GM23248 (cell line): Measurements from ENCODE around the gene GGA2. TPM values are rescaled to one million over a fixed set of nuclear protein-coding genes. Genes with fewer than 3 reads are reported as not detected.

Source experiments
- DNase-seq: peaks from one replicate; pipeline ENCODE4 v3.0.0-alpha.2; 2015
- H2AFZ ChIP-seq: fragments of 200-600 bp; sonication (generic); 2 replicates; pipeline ENCODE4 v1.6.1; 2016; ENCODE audit warnings: antibody characterized with exemption
- H3F3A ChIP-seq: fragments of 200-600 bp; sonication (generic); 2 replicates; pipeline ENCODE4 v1.6.1; 2016; ENCODE audit warnings: mild to moderate bottlenecking, antibody characterized with exemption, mixed run types; ENCODE audit not compliant: insufficient read depth
- H3K27ac ChIP-seq: fragments of 200-600 bp; sonication (generic); 2 replicates; pipeline ENCODE4 v1.5.1; 2016; ENCODE audit warnings: mild to moderate bottlenecking
- H3K27me3 ChIP-seq: fragments of 200-600 bp; sonication (generic); replicated peaks from 2 replicates; pipeline ENCODE4 v1.6.1; 2016; ENCODE audit warnings: mild to moderate bottlenecking; ENCODE audit not compliant: insufficient read depth
- H3K36me3 ChIP-seq: fragments of 200-600 bp; sonication (generic); 2 replicates; pipeline ENCODE4 v1.6.1; 2016; ENCODE audit warnings: low read depth, mild to moderate bottlenecking
- H3K4me1 ChIP-seq: fragments of 200-600 bp; sonication (generic); 2 replicates; pipeline ENCODE4 v1.6.1; 2016; ENCODE audit warnings: mild to moderate bottlenecking; ENCODE audit not compliant: insufficient read depth
- H3K4me2 ChIP-seq: fragments of 200-600 bp; sonication (generic); one replicate; pipeline ENCODE4 v1.6.1; 2016; ENCODE audit warnings: mild to moderate bottlenecking; ENCODE audit not compliant: unreplicated experiment
- H3K4me3 ChIP-seq: fragments of 200-600 bp; sonication (generic); 2 replicates; pipeline ENCODE4 v1.5.1; 2016; ENCODE audit warnings: mild to moderate bottlenecking
- H3K79me2 ChIP-seq: fragments of 200-600 bp; sonication (generic); 2 replicates; pipeline ENCODE4 v1.6.1; 2016; ENCODE audit warnings: mild to moderate bottlenecking; ENCODE audit not compliant: insufficient read depth
- H3K9ac ChIP-seq: fragments of 200-600 bp; sonication (generic); 2 replicates; pipeline ENCODE4 v1.6.1; 2016; ENCODE audit warnings: mild to moderate bottlenecking
- H3K9me2 ChIP-seq: fragments of 200-600 bp; sonication (generic); 2 replicates; pipeline ENCODE4 v1.6.1; 2016; ENCODE audit warnings: mixed run types, mild to moderate bottlenecking, moderate library complexity; ENCODE audit not compliant: insufficient read depth
- H3K9me3 ChIP-seq: fragments of 200-600 bp; sonication (generic); one replicate; pipeline ENCODE4 v1.6.1; 2017; ENCODE audit warnings: low read depth
- H4K20me1 ChIP-seq: fragments of 200-600 bp; sonication (generic); 2 replicates; pipeline ENCODE4 v1.6.0; 2016; ENCODE audit not compliant: insufficient read depth
- EZH2 ChIP-seq: fragments of 200-600 bp; sonication (generic); IDR thresholded peaks from 2 replicates; pipeline ENCODE4 v1.6.1; 2018; ENCODE audit warnings: antibody characterized with exemption, mild to moderate bottlenecking; ENCODE audit not compliant: insufficient read depth, poor library complexity, severe bottlenecking
- EZH2phosphoT487 ChIP-seq: fragments of 200-600 bp; sonication (generic); IDR thresholded peaks from 2 replicates; pipeline ENCODE4 v1.6.1; 2018; ENCODE audit warnings: antibody characterized with exemption, moderate library complexity, mild to moderate bottlenecking, low read depth; ENCODE audit not compliant: insufficient read depth
- WGBS, 2 experiments: methylation state at CpG; one replicate each; pipeline ENCODE4 v1.1.6; 2015 to 2017; ENCODE audit warnings: low lambda C conversion rate in 2 of 2, low coverage in 1 of 2; ENCODE audit errors: missing lambda C conversion rate in 2 of 2; 5-methylcytosine and 5-hydroxymethylcytosine counted together
- in situ Hi-C: fragments of 300-500 bp; cut with MboI; formaldehyde crosslinking; loops from 2 replicates; pipeline ENCODE4 v1.15.0; 2020
- polyA plus RNA-seq: library from polyadenylated mRNA; unstranded; fragments of >200 nt; fragmentation: Nextera tagmentation; extraction: Ambion mirVana; gene quantifications from 2 replicates; pipeline ENCODE4 v1.2.1, GENCODE V29; 2016
- total RNA-seq: library from RNA; depleted of rRNA; stranded (reverse); fragments of >200 nt; shearing (Covaris generic); gene quantifications from 2 replicates; pipeline ENCODE4 v1.2.3, GENCODE V29; 2014

GGA2 gene
- total and polyA plus RNA-seq, 2 experiments from 2014 or later, result 9.6 to 17.7 TPM

- Histone ChIP-seq H3K79me2 (peaks cover 33% of the 10 kb centered on the region), H3F3A (peaks cover 23% of the 10 kb centered on the region), H3K27me3 (no peaks in the 10 kb centered on the region), H4K20me1 (peaks cover 17% of the 10 kb centered on the region; the same call in 1 of the 2 replicates), H3K4me2 (peak overlapping the region; percentile 96), H3K4me3 (peak overlapping the region; percentile 79), H3K9me2 (no peaks in the 10 kb centered on the region), H3K4me1 (peaks cover 27% of the 10 kb centered on the region), H3K36me3 (no peaks in the 10 kb centered on the region), H3K9ac (peak overlapping the region; percentile 81), H3K27ac (no peak overlapping the region), H2AFZ (0 out of 2 replicates have a peak overlapping the region, but pooled peaks have one; percentile 4), H3K9me3 (no peaks in the 10 kb centered on the region)
- peak; percentile 54 for DNase-seq
- in situ Hi-C loops, result no loop called here
- 12 to 14% methylated on average over 28 of the region's 28 CpGs for WGBS, 2 experiments
- TF ChIP-seq EZH2 (no peak), EZH2phosphoT487 (no peak)
These were observed 1.5 kb downstream of the GGA2 start for GRCh38 chr16:23508589-23509440.

GRCh38 chr16:23506606-23506994 lies 3.7 kb downstream of the GGA2 start:
- 89% methylated on average over 8 of the region's 8 CpGs for WGBS, 2 experiments
- Histone ChIP-seq H3K9me2 (no peaks in the 10 kb centered on the region), H2AFZ (no peak overlapping the region), H3K36me3 (no peaks in the 10 kb centered on the region), H4K20me1 (peaks cover 17% of the 10 kb centered on the region; the same call in 1 of the 2 replicates), H3K27me3 (no peaks in the 10 kb centered on the region), H3K4me3 (no peak overlapping the region), H3K4me1 (peaks cover 32% of the 10 kb centered on the region), H3K79me2 (peaks cover 42% of the 10 kb centered on the region), H3F3A (peaks cover 28% of the 10 kb centered on the region), H3K9ac (no peak overlapping the region), H3K9me3 (no peaks in the 10 kb centered on the region), H3K4me2 (no peak overlapping the region), H3K27ac (no peak overlapping the region)
- DNase-seq, result no peak
- TF ChIP-seq EZH2phosphoT487, result no peak
- no peak for TF ChIP-seq EZH2
- in situ Hi-C loops, result no loop called here

GRCh38 chr16:23505671-23506605 lies 4.4 kb downstream of the GGA2 start:
- no peaks in the 10 kb centered on the region for H3K27me3 ChIP-seq
- no peak overlapping the region for H3K27ac ChIP-seq
- H3K79me2 ChIP-seq, result peaks cover 49% of the 10 kb centered on the region
- in situ Hi-C loops, result no loop called here
- H3K4me1 ChIP-seq, result peaks cover 32% of the 10 kb centered on the region
- WGBS, 2 experiments, result 87 to 89% methylated on average over 7 of the region's 7 CpGs
- no peak for TF ChIP-seq EZH2phosphoT487
- TF ChIP-seq EZH2, result no peak
- DNase-seq, result peak; percentile 26
- no peaks in the 10 kb centered on the region for H3K9me3 ChIP-seq
- no peak overlapping the region for H2AFZ ChIP-seq
- no peaks in the 10 kb centered on the region for H3K36me3 ChIP-seq
- H3F3A ChIP-seq, result peaks cover 28% of the 10 kb centered on the region
- H3K4me2 ChIP-seq, result no peak overlapping the region
- H3K9ac ChIP-seq, result no peak overlapping the region
- H3K9me2 ChIP-seq, result no peaks in the 10 kb centered on the region
- H3K4me3 ChIP-seq, result no peak overlapping the region
- peaks cover 17% of the 10 kb centered on the region; the same call in 1 of the 2 replicates for H4K20me1 ChIP-seq

- H3K9ac ChIP-seq, result peak overlapping the region; percentile 33; the same call in 1 of the 2 replicates
- H3K36me3 ChIP-seq, result no peaks in the 10 kb centered on the region
- in situ Hi-C loops, result no loop called here
- H2AFZ ChIP-seq, result no peak overlapping the region
- H3K4me1 ChIP-seq, result peaks cover 32% of the 10 kb centered on the region
- H3K79me2 ChIP-seq, result peaks cover 51% of the 10 kb centered on the region
- H3K9me2 ChIP-seq, result no peaks in the 10 kb centered on the region
- peaks cover 17% of the 10 kb centered on the region; the same call in 1 of the 2 replicates for H4K20me1 ChIP-seq
- H3K27me3 ChIP-seq, result no peaks in the 10 kb centered on the region
- 84 to 85% methylated on average over 9 of the region's 9 CpGs for WGBS, 2 experiments
- no peaks in the 10 kb centered on the region for H3K9me3 ChIP-seq
- TF ChIP-seq EZH2phosphoT487 (no peak), EZH2 (no peak)
- peak overlapping the region; percentile 23; the same call in 1 of the 2 replicates for H3K4me3 ChIP-seq
- H3K4me2 ChIP-seq, result peak overlapping the region; percentile 48
- no peak for DNase-seq
- H3K27ac ChIP-seq, result peak overlapping the region; percentile 90
- peaks cover 28% of the 10 kb centered on the region for H3F3A ChIP-seq
These were observed 5.1 kb downstream of the GGA2 start for GRCh38 chr16:23505180-23505665.
